ENCODE results near the gene ATF3. TPM values are rescaled to one million over a fixed set of nuclear protein-coding genes. Genes with fewer than 3 reads are reported as not detected.

Gene ATF3
- total and polyA plus RNA-seq, 7 donors: 3.2 to 162 (median 29.4) TPM

DNA sequence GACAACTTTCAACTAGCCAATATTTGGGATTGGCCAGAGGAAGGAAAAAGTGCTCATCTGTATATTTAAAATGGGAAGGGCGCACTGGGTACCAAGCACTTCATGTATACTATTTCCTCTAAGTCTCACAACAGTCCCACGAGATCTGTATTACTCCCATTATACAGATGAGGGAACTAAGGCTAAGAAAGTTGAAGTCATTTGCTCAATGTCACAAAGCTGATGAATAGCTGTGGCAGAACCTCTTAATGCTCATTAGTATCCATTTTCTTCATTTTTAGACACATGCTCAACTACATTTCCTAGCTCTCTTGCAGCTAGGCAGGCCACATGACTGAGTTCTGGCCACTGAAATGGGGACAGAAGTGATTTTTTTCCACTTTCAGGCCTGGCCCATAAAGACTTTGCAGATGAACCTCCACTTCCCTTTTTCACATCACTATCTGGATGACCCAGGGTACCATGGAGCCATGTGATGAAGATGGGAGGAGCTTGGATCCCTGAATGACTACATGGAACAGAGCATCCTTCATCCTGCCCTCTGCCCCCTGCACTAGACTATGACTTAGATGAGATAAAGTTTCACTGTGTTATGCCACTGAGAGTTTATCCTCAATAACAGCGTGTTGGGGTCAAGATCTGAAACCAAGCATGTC is 31.8 kb downstream of the ATF3 start:
- no peaks in the 10 kb centered on the region for H3K36me3 ChIP-seq
- TF ChIP-seq EP300 (IDR thresholded peaks at IDR 0.05) (no peak), POLR2AphosphoS5 (IDR thresholded peaks at IDR 0.05) (no peak), POLR2A (IDR thresholded peaks at IDR 0.05) (no peak)
- TF ChIP-seq, protein P1, sequence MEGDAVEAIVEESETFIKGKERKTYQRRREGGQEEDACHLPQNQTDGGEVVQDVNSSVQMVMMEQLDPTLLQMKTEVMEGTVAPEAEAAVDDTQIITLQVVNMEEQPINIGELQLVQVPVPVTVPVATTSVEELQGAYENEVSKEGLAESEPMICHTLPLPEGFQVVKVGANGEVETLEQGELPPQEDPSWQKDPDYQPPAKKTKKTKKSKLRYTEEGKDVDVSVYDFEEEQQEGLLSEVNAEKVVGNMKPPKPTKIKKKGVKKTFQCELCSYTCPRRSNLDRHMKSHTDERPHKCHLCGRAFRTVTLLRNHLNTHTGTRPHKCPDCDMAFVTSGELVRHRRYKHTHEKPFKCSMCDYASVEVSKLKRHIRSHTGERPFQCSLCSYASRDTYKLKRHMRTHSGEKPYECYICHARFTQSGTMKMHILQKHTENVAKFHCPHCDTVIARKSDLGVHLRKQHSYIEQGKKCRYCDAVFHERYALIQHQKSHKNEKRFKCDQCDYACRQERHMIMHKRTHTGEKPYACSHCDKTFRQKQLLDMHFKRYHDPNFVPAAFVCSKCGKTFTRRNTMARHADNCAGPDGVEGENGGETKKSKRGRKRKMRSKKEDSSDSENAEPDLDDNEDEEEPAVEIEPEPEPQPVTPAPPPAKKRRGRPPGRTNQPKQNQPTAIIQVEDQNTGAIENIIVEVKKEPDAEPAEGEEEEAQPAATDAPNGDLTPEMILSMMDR (IDR thresholded peaks at IDR 0.05): no peak
- H3K4me1 ChIP-seq: peaks cover 0 to 38% (median 32%) of the 10 kb centered on the region in 4 donors
- 95 to 96% methylated on average over 3 of the region's 3 CpGs for WGBS, 2 donors
- no peak for DNase-seq
- intact Hi-C loops (cut with DNase I): no loop called here
- H3K27ac ChIP-seq: no peak overlapping the region
- H3K9me3 ChIP-seq: no peaks in the 10 kb centered on the region
- H3K4me3 ChIP-seq: no peak overlapping the region
- H3K27me3 ChIP-seq: no peaks in the 10 kb centered on the region

DNA sequence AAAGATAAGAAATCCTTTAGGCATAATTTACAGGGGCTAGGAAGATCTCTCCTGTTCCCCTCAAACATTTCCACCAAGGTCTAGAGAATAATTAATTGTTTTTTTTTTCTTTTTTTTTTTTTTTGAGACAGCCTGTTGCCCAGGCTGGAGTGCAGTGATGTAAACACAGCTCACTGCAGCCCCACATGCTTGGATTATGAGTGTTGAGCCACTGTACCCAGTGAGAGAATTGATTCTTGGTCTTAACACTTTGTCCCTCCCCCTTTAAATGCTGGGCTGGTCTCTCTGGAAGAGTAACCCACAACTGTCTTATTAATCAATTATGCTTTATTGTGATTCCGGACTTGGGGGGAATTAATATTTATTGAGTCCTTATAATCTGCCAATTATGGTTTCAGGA is 33.4 kb downstream of the ATF3 start:
- TF ChIP-seq, protein P1 (IDR thresholded peaks at IDR 0.05): no peak
- TF ChIP-seq EP300 (IDR thresholded peaks at IDR 0.05): no peak
- TF ChIP-seq POLR2A (IDR thresholded peaks at IDR 0.05): no peak
- no peak for TF ChIP-seq POLR2AphosphoS5 (IDR thresholded peaks at IDR 0.05)
- Histone ChIP-seq H3K27me3 (no peaks in the 10 kb centered on the region), H3K36me3 (no peaks in the 10 kb centered on the region), H3K9me3 (no peaks in the 10 kb centered on the region), H3K4me3 (no peak overlapping the region), H3K27ac (no peak overlapping the region), H3K4me1 (peaks cover 0 to 23% (median 19%) of the 10 kb centered on the region in 4 donors)
- intact Hi-C loops (cut with DNase I): no loop called here
- 91 to 95% methylated on average over 1 of the region's 1 CpG for WGBS, 2 donors
- no peak for DNase-seq

DNA sequence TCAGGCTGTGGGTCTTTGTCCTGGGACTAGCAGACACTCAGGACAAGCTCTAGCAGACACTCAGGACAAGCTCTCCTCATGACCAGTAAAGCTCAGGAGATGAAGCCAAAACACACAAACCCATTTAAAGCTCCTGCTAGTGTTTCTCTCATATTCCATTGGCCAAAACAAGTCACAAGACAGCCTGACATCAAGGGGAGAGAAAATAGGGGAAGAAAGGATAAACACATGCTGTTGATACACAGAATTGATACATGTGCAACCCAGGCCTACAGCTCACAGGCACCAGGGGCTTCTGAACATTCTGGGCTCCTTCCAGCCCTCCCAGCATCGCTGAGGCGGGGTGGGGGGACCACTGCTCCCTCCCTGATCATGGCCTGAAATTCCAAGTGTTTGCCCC is 35.3 kb downstream of the ATF3 start:
- peaks cover 0 to 5% (median 4%) of the 10 kb centered on the region in 4 donors for H3K4me1 ChIP-seq
- intact Hi-C loops (cut with DNase I): no loop called here
- no peaks in the 10 kb centered on the region for H3K27me3 ChIP-seq
- WGBS, 2 donors: 91 to 97% methylated on average over 2 of the region's 2 CpGs
- TF ChIP-seq EP300 (IDR thresholded peaks at IDR 0.05) (no peak), POLR2AphosphoS5 (IDR thresholded peaks at IDR 0.05) (no peak), POLR2A (IDR thresholded peaks at IDR 0.05) (no peak)
- TF ChIP-seq, protein P1 (IDR thresholded peaks at IDR 0.05): no peak
- no peaks in the 10 kb centered on the region for H3K9me3 ChIP-seq
- no peak overlapping the region for H3K4me3 ChIP-seq
- no peak for DNase-seq
- no peaks in the 10 kb centered on the region for H3K36me3 ChIP-seq
- no peak overlapping the region for H3K27ac ChIP-seq

DNA sequence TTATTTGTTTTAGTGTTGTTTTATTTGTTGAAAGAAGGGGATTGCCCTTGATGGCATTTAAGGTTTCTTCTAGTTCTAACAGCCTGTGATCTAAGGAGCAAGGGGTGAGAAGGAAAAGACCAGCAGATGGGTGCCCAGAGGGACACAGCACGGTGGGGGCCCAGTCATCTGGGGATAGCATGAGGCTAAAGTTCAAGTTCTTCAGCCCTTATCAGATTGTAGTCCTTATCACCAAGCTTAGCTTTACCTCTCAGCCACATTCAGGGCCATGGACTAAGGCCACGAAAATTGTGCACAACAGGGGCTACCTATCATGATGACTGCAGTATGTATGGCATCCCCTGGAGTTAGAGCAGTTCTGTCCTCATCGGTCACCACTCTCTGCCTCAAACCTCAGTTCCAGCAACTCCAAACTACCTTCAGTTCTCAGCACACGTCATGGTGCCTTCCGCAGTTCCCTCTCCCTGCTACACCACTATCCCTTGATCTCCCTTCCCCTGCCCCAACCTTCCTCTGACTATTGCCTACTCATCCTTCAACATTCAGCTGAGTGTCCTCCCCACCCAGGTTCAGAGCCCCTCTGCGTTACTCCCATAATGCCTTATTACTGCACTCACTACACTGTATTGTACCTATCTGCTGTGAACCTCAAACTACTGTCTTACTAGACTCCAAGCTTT is 36.4 kb downstream of the ATF3 start:
- DNase-seq: no peak
- Histone ChIP-seq H3K36me3 (no peaks in the 10 kb centered on the region), H3K27me3 (no peaks in the 10 kb centered on the region), H3K4me3 (no peak overlapping the region), H3K4me1 (no peaks in the 10 kb centered on the region), H3K9me3 (no peaks in the 10 kb centered on the region), H3K27ac (no peak overlapping the region)
- intact Hi-C loops (cut with DNase I): no loop called here
- WGBS, 2 donors: 70 to 81% methylated on average over 6 of the region's 6 CpGs
- TF ChIP-seq EP300 (IDR thresholded peaks at IDR 0.05) (no peak), POLR2A (IDR thresholded peaks at IDR 0.05) (no peak), POLR2AphosphoS5 (IDR thresholded peaks at IDR 0.05) (no peak)
- TF ChIP-seq, protein P1 (IDR thresholded peaks at IDR 0.05): no peak
